Fibroblast of lung (primary cell): ENCODE measurements around the gene TULP1. TPM values are rescaled to one million over a fixed set of nuclear protein-coding genes. Genes with fewer than 3 reads are reported as not detected.

Experiments
- DNase-seq, 2 donors: peaks; one replicate each; pipeline versions ENCODE4 v3.0.0 to v3.0.0-alpha.2; 2010; ENCODE audit warnings: low read depth in 2 of 2
- H2AFZ ChIP-seq: 2 replicates; pipeline ENCODE4 v1.5.1; 2012; ENCODE audit warnings: low read length, control low read depth, inconsistent platforms
- H3K27ac ChIP-seq: 2 replicates; pipeline ENCODE4 v1.5.1; 2011; ENCODE audit warnings: low read length, control low read depth; ENCODE audit not compliant: insufficient read depth
- H3K27me3 ChIP-seq: 2 replicates; pipeline ENCODE4 v1.5.1; 2011; ENCODE audit warnings: mild to moderate bottlenecking, low read length; ENCODE audit not compliant: control insufficient read depth, insufficient read depth
- H3K36me3 ChIP-seq: 2 replicates; pipeline ENCODE4 v1.5.1; 2011; ENCODE audit warnings: low read length; ENCODE audit not compliant: control insufficient read depth, insufficient read depth
- H3K4me1 ChIP-seq: 2 replicates; pipeline ENCODE4 v1.5.1; 2011; ENCODE audit warnings: low read length; ENCODE audit not compliant: control insufficient read depth, insufficient read depth; ENCODE audit errors: extremely low read depth
- H3K4me2 ChIP-seq: 2 replicates; pipeline ENCODE4 v1.5.1; 2011; ENCODE audit warnings: low read length, control low read depth; ENCODE audit not compliant: insufficient read depth; ENCODE audit errors: extremely low read depth
- H3K4me3 ChIP-seq, 4 experiments: fragments of 200-600 bp in 1 of 4; sonication (generic) in 1 of 4; replicated peaks in 1 of 4; 2 replicates each; pipeline ENCODE4 v1.5.1; 2011 to 2016; ENCODE audit warnings: low read length in 4 of 4, low read depth in 3 of 4, mild to moderate bottlenecking in 3 of 4, control low read depth in 2 of 4, inconsistent platforms in 1 of 4, mixed read lengths in 1 of 4; ENCODE audit not compliant: insufficient read depth in 1 of 4; ENCODE audit errors: control extremely low read depth in 1 of 4
- H3K79me2 ChIP-seq: 2 replicates; pipeline ENCODE4 v1.5.1; 2012; ENCODE audit warnings: mild to moderate bottlenecking, low read length, inconsistent platforms; ENCODE audit not compliant: control insufficient read depth, insufficient read depth
- H3K9ac ChIP-seq: 2 replicates; pipeline ENCODE4 v1.5.1; 2011; ENCODE audit warnings: mild to moderate bottlenecking, low read length, control low read depth; ENCODE audit not compliant: insufficient read depth
- H3K9me3 ChIP-seq: 2 replicates; pipeline ENCODE4 v1.5.1; 2012; ENCODE audit warnings: low read depth, low read length; ENCODE audit not compliant: control insufficient read depth, insufficient read depth
- H4K20me1 ChIP-seq: 2 replicates; pipeline ENCODE4 v1.5.1; 2011; ENCODE audit warnings: low read length; ENCODE audit not compliant: control insufficient read depth, insufficient read depth; ENCODE audit errors: extremely low read depth
- EZH2 ChIP-seq: IDR thresholded peaks from 2 replicates; pipeline ENCODE4 v1.5.1; 2012; ENCODE audit warnings: low read length, control low read depth, mild to moderate bottlenecking; ENCODE audit errors: missing control alignments
- polyA plus RNA-seq, 2 donors: library from polyadenylated mRNA; depleted of rRNA in 1 of 2; stranded (reverse) in 1 of 2; unstranded in 1 of 2; fragments of >200 nt; gene quantifications; 2 replicates each; pipeline ENCODE4 v1.2.1, GENCODE V29; 2011 to 2012; ENCODE audit warnings: missing spikeins in 1 of 2
- total RNA-seq: library from RNA; depleted of rRNA; stranded (reverse); fragments of >200 nt; gene quantifications from 2 replicates; pipeline ENCODE4 v1.2.1, GENCODE V29; 2014
- TF ChIP-seq, protein P1 (sequence below), 2 donors: IDR thresholded peaks in 1 of 2; conservative IDR thresholded peaks in 1 of 2; 1 replicate in 1 of 2; 2 replicates in 1 of 2; pipeline ENCODE4 v1.5.1; 2011 to 2012; ENCODE audit warnings: low read length in 2 of 2, control low read depth in 1 of 2, inconsistent platforms in 1 of 2, low read depth in 1 of 2, mild to moderate bottlenecking in 1 of 2

TULP1 gene
- total and polyA plus RNA-seq, 2 donors (not counting 1 experiment from before 2014, with no cell fraction given) = not detected

DNA sequence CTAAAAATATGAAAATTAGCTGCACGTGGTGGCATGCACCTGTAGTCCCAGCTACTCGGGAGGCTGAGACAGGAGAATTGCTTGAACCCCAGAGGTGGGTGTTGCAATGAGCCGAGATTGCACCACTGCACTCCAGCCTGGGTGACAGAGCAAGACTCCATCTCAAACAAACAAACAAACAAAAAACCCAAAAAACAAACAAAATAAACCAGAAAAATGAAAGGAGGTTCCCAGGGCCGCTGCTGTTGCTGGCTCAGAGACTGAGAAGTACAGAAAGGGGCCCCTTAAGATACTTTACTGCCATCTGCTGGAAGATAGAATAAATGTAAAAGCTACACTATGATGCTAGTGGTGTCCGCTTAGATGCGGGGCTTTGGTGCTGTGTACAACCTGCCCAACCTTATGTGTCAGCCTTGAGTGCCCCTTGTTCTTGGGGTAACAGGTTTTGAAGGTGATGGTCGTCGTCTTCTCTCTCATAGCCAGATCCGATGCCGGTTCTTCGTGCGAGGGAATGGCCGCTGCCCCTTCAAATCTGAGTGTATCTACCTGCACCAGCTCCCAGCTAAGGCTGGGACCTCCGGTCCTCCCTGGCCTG is 63.3 kb downstream of the TULP1 start:
- Histone ChIP-seq H3K27me3 (no peaks in the 10 kb centered on the region), H3K4me3 (no peak overlapping the region), H3K79me2 (no peaks in the 10 kb centered on the region), H3K4me1 (peaks cover 2% of the 10 kb centered on the region), H3K27ac (no peak overlapping the region), H3K4me2 (no peak overlapping the region), H3K36me3 (no peaks in the 10 kb centered on the region), H2AFZ (no peak overlapping the region), H3K9me3 (no peaks in the 10 kb centered on the region), H4K20me1 (no peaks in the 10 kb centered on the region), H3K9ac (no peak overlapping the region)
- peak; percentile 52 to 79 for DNase-seq
- TF ChIP-seq EZH2 = no peak
- TF ChIP-seq, protein P1, sequence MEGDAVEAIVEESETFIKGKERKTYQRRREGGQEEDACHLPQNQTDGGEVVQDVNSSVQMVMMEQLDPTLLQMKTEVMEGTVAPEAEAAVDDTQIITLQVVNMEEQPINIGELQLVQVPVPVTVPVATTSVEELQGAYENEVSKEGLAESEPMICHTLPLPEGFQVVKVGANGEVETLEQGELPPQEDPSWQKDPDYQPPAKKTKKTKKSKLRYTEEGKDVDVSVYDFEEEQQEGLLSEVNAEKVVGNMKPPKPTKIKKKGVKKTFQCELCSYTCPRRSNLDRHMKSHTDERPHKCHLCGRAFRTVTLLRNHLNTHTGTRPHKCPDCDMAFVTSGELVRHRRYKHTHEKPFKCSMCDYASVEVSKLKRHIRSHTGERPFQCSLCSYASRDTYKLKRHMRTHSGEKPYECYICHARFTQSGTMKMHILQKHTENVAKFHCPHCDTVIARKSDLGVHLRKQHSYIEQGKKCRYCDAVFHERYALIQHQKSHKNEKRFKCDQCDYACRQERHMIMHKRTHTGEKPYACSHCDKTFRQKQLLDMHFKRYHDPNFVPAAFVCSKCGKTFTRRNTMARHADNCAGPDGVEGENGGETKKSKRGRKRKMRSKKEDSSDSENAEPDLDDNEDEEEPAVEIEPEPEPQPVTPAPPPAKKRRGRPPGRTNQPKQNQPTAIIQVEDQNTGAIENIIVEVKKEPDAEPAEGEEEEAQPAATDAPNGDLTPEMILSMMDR (conservative IDR thresholded peaks at IDR 0.05 in 1 of 2, IDR thresholded peaks at IDR 0.05 in 1 of 2; ENCODE audit: low read depth in 1 of 2, low read length in 2 of 2) = peak; percentile 60 to 62

DNA sequence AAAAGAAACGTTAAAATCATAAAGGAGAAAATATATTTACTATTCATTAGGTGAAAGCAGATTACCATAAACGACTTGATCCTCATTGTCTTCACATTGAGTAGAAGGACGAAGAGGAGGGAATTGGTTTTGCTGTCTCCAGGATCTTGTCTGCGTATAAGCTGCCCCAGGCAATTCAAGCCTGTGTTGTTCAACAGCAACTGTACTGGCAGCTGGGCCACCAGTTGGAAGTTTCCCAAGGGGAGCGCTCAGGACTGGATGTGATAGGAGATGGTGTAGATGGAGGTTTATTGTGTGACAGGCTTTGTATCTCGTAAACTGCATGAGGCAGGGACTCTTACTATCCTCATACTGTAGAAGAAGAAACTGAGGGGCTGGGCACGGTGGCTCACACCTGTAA is 64.5 kb downstream of the TULP1 start:
- no peaks in the 10 kb centered on the region for H3K36me3 ChIP-seq
- H3K9me3 ChIP-seq = no peaks in the 10 kb centered on the region
- no peaks in the 10 kb centered on the region for H3K27me3 ChIP-seq
- no peak overlapping the region for H3K9ac ChIP-seq
- no peak overlapping the region for H3K27ac ChIP-seq
- H2AFZ ChIP-seq = no peak overlapping the region
- TF ChIP-seq, protein P1 (conservative IDR thresholded peaks at IDR 0.05 in 1 of 2, IDR thresholded peaks at IDR 0.05 in 1 of 2; ENCODE audit: low read depth in 1 of 2, low read length in 2 of 2) = no peak
- no peak for TF ChIP-seq EZH2
- DNase-seq = no peak
- H3K79me2 ChIP-seq = no peaks in the 10 kb centered on the region
- no peak overlapping the region for H3K4me3 ChIP-seq
- no peak overlapping the region for H3K4me2 ChIP-seq
- H4K20me1 ChIP-seq = no peaks in the 10 kb centered on the region
- peaks cover 2% of the 10 kb centered on the region for H3K4me1 ChIP-seq

Other genes with a start within 250 kb of the TULP1 start
- gene DEF6, start 215.1 kb downstream of the TULP1 start, total RNA-seq = 0.33 and 0.51 TPM in 2 replicates
- 0.12 and 0.17 TPM in 2 replicates for gene DEF6, start 215.1 kb downstream of the TULP1 start, polyA plus RNA-seq
- gene PPARD, start 170.3 kb downstream of the TULP1 start, total RNA-seq = 9.8 and 16.3 TPM in 2 replicates
- gene PPARD, start 170.3 kb downstream of the TULP1 start, polyA plus RNA-seq = 14.8 and 27.5 TPM in 2 replicates
- 10.3 and 10.7 TPM in 2 replicates for gene FANCE, start 60.6 kb downstream of the TULP1 start, total RNA-seq
- 3.2 and 6.9 TPM in 2 replicates for gene FANCE, start 60.6 kb downstream of the TULP1 start, polyA plus RNA-seq
- 1,754 and 2,463 TPM in 2 replicates for gene RPL10A, start 44.5 kb downstream of the TULP1 start, total RNA-seq
- gene RPL10A, start 44.5 kb downstream of the TULP1 start, polyA plus RNA-seq = 1,911 and 1,987 TPM in 2 replicates
- 7.7 and 9.6 TPM in 2 replicates for gene TEAD3, start 15.8 kb downstream of the TULP1 start, total RNA-seq
- 25.8 and 26.7 TPM in 2 replicates for gene TEAD3, start 15.8 kb downstream of the TULP1 start, polyA plus RNA-seq
- gene FKBP5, start 176.0 kb upstream of the TULP1 start, total RNA-seq = 13.4 and 16.3 TPM in 2 replicates
- 10.9 and 13.1 TPM in 2 replicates for gene FKBP5, start 176.0 kb upstream of the TULP1 start, polyA plus RNA-seq
- gene ARMC12, start 224.1 kb upstream of the TULP1 start, total RNA-seq = 0.50 and 1.0 TPM in 2 replicates
- gene ARMC12, start 224.1 kb upstream of the TULP1 start, polyA plus RNA-seq = 0.17 and 0.18 TPM in 2 replicates